A673 (cell line): Measurements from ENCODE around the gene RGMA.

Experiments used
- CTCF ChIP-seq: fragments of 300-800, 200-600 bp; sonication (generic); conservative IDR thresholded peaks from 2 replicates; pipeline ENCODE4 v1.5.1; 2017; ENCODE audit warnings: low read depth, mild to moderate bottlenecking, antibody characterized with exemption, low read length, moderate library complexity, mixed read lengths
- EZH2 ChIP-seq: fragments of 200-600 bp; sonication (generic); IDR thresholded peaks from 2 replicates; pipeline ENCODE4 v1.6.1; 2017; ENCODE audit warnings: borderline replicate concordance, low read depth, mild to moderate bottlenecking, mixed read lengths, antibody characterized with exemption, low read length; ENCODE audit not compliant: poor library complexity, severe bottlenecking

- TF ChIP-seq CTCF: no peak
- TF ChIP-seq EZH2: no peak
Measured at GRCh38 chr15:93076217-93076616, 12.8 kb downstream of the RGMA start.
